ENCODE measurements around the gene BCR. TPM values are rescaled to one million over a fixed set of nuclear protein-coding genes. Genes with fewer than 3 reads are reported as not detected.

The BCR gene
- total RNA-seq, 2 experiments from 2014 or later, result 60.0 to 64.8 TPM

DNA sequence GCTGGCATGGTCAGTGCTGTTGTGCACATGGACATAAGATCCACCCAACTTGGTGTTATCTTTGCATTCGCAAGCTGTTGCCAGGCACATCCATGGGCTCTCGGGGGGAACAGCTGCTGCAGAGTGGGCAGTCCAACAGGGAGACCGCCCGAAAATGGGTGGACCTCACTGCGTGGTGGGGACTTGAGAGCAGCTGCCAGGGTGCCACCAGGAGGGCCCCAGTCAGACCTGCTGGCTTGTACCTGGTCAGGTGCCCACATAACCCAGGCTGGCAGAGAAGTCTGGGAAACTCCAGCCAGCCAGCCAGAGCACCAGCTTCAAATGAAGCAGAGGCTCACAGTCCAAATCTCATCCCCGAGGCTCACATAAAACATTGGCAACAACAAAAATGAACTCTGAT lies 120.2 kb downstream of the BCR start:
- Histone ChIP-seq H3K36me3 (ENCODE audit: insufficient read depth, low read length) (peaks cover 61% of the 10 kb centered on the region), H3K27me3 (ENCODE audit: control insufficient read depth in 1 of 2, insufficient read depth in 2 of 2, low read length in 2 of 2) (no peaks in the 10 kb centered on the region), H3K4me3 (ENCODE audit: low read length) (no peak overlapping the region), H3K27ac (ENCODE audit: low read depth in 1 of 2, low read length in 2 of 2) (no peak overlapping the region), H3K9me3 (ENCODE audit: control insufficient read depth in 1 of 2, insufficient read depth in 1 of 2, low read length in 2 of 2) (no peaks in the 10 kb centered on the region), H3K4me1 (ENCODE audit: insufficient read depth, low read length) (no peaks in the 10 kb centered on the region)
- intact Hi-C loops (cut with DNase I, micrococcal nuclease), result no loop called here
- ATAC-seq (ENCODE audit: poor library complexity) (no peak), DNase-seq (no peak)
- no peak for TF ChIP-seq CTCF (IDR thresholded peaks at IDR 0.05)
- ChIA-PET POLR2A (interaction anchor here (0.7 kb wide), 1 partner anchor 752 kb away, joined by 3 read pairs; no protein-coding TSS in a partner anchor), CTCF (no interaction called here)
- H3K36me3 Mint-ChIP-seq (ENCODE audit: low read depth), result peaks cover 72% of the 10 kb centered on the region
- H3K27me3 Mint-ChIP-seq, result no peaks in the 10 kb centered on the region
- no peaks in the 10 kb centered on the region for H3K9me3 Mint-ChIP-seq
- no peak overlapping the region for H3K4me3 Mint-ChIP-seq
- H3K4me1 Mint-ChIP-seq (ENCODE audit: low read depth), result no peaks in the 10 kb centered on the region
- no peak overlapping the region for H3K27ac Mint-ChIP-seq

DNA sequence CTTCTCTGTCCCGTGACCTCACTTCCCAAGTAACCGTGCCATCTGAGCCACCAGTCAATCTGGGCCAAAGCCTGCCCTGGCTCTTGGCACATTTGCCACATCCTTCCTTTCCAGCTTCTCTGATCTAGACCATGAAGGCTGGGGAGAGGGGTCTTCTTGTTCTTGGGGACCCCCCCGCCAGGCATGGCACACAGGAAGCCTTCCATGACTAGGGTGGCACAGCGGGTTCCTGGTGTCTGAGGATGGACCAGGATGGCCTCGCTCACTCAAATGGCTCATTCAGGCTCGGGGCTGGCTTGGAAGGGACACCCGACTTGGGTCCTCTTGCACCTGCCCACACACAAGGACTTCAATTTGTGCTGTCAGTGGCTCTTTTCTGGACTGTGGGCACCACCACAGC lies 121.3 kb downstream of the BCR start:
- H3K4me1 ChIP-seq (ENCODE audit: insufficient read depth, low read length), result no peaks in the 10 kb centered on the region
- no peaks in the 10 kb centered on the region for H3K27me3 ChIP-seq (ENCODE audit: control insufficient read depth in 1 of 2, insufficient read depth in 2 of 2, low read length in 2 of 2)
- Mint-ChIP-seq H3K27me3 (no peaks in the 10 kb centered on the region), H3K27ac (no peak overlapping the region), H3K4me3 (no peak overlapping the region), H3K36me3 (ENCODE audit: low read depth) (peaks cover 68% of the 10 kb centered on the region), H3K9me3 (no peaks in the 10 kb centered on the region), H3K4me1 (ENCODE audit: low read depth) (no peaks in the 10 kb centered on the region)
- intact Hi-C loops (cut with DNase I, micrococcal nuclease), result no loop called here
- ChIA-PET CTCF (no interaction called here), POLR2A (no interaction called here)
- no peak overlapping the region for H3K4me3 ChIP-seq (ENCODE audit: low read length)
- DNase-seq (no peak), ATAC-seq (ENCODE audit: poor library complexity) (no peak)
- no peaks in the 10 kb centered on the region for H3K9me3 ChIP-seq (ENCODE audit: control insufficient read depth in 1 of 2, insufficient read depth in 1 of 2, low read length in 2 of 2)
- H3K27ac ChIP-seq (ENCODE audit: low read depth in 1 of 2, low read length in 2 of 2), result no peak overlapping the region
- peaks cover 62% of the 10 kb centered on the region for H3K36me3 ChIP-seq (ENCODE audit: insufficient read depth, low read length)
- no peak for TF ChIP-seq CTCF (IDR thresholded peaks at IDR 0.05)

- POLR2A ChIA-PET, result no interaction called here
- H3K4me3 Mint-ChIP-seq, result no peak overlapping the region
- H3K4me3 ChIP-seq (ENCODE audit: low read length), result no peak overlapping the region
- DNase-seq (no peak), ATAC-seq (ENCODE audit: poor library complexity) (no peak)
- no peak overlapping the region for H3K27ac Mint-ChIP-seq
- CTCF ChIA-PET, result no interaction called here
- no peaks in the 10 kb centered on the region for H3K27me3 ChIP-seq (ENCODE audit: control insufficient read depth in 1 of 2, insufficient read depth in 2 of 2, low read length in 2 of 2)
- no peaks in the 10 kb centered on the region for H3K27me3 Mint-ChIP-seq
- no peaks in the 10 kb centered on the region for H3K4me1 ChIP-seq (ENCODE audit: insufficient read depth, low read length)
- peaks cover 60% of the 10 kb centered on the region for H3K36me3 Mint-ChIP-seq (ENCODE audit: low read depth)
- H3K4me1 Mint-ChIP-seq (ENCODE audit: low read depth), result no peaks in the 10 kb centered on the region
- intact Hi-C loops (cut with DNase I, micrococcal nuclease), result no loop called here
- H3K9me3 Mint-ChIP-seq, result no peaks in the 10 kb centered on the region
- no peak overlapping the region for H3K27ac ChIP-seq (ENCODE audit: low read depth in 1 of 2, low read length in 2 of 2)
- no peaks in the 10 kb centered on the region for H3K9me3 ChIP-seq (ENCODE audit: control insufficient read depth in 1 of 2, insufficient read depth in 1 of 2, low read length in 2 of 2)
- no peak for TF ChIP-seq CTCF (IDR thresholded peaks at IDR 0.05)
- peaks cover 58% of the 10 kb centered on the region for H3K36me3 ChIP-seq (ENCODE audit: insufficient read depth, low read length)
These were observed 122.1 kb downstream of the BCR start for GRCh38 chr22:23302171-23303002.
